Measurements from ENCODE around the gene HERPUD1.
"Not testable (repeated sequence)": the region's sequence is repeated elsewhere in the genome, so short reads cannot be mapped to it uniquely, and the experiment has no call there.

GRCh38 chr16:56884929-56885328, 47.0 kb upstream of the HERPUD1 start:
- TF ChIP-seq CTCF (IDR thresholded peaks at IDR 0.05); POLR2A (IDR thresholded peaks at IDR 0.05; ENCODE audit: low read length); RFX5 (IDR thresholded peaks at IDR 0.05); EHF (CRISPR knock-in tag; IDR thresholded peaks at IDR 0.05); MAX (IDR thresholded peaks at IDR 0.05); RCOR1 (IDR thresholded peaks at IDR 0.05; ENCODE audit: low read depth, low read length); HOXB13 (CRISPR knock-in tag; IDR thresholded peaks at IDR 0.05; ENCODE audit: low read depth); CBX2 (IDR thresholded peaks at IDR 0.05; ENCODE audit: borderline replicate concordance, low read depth); ZFP36 (IDR thresholded peaks at IDR 0.05; ENCODE audit: borderline replicate concordance, partially characterized antibody); PBX3 (IDR thresholded peaks at IDR 0.05); FOSL2 (IDR thresholded peaks at IDR 0.05); FOSL2 (CRISPR knock-in tag; IDR thresholded peaks at IDR 0.05); CHD4 (IDR thresholded peaks at IDR 0.05; ENCODE audit: borderline replicate concordance): not testable (repeated sequence)
- TF ChIP-seq, protein P1, sequence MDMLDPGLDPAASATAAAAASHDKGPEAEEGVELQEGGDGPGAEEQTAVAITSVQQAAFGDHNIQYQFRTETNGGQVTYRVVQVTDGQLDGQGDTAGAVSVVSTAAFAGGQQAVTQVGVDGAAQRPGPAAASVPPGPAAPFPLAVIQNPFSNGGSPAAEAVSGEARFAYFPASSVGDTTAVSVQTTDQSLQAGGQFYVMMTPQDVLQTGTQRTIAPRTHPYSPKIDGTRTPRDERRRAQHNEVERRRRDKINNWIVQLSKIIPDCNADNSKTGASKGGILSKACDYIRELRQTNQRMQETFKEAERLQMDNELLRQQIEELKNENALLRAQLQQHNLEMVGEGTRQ (IDR thresholded peaks at IDR 0.05), result not testable (repeated sequence)
